RWPE1 (cell line): ENCODE results near the gene BLVRB.

Source experiments
- CTCF ChIA-PET: fragments of 350-600 bp; sonication (Branson Sonifier 250); formaldehyde crosslinking; extraction: SDS; loops from one replicate; lab custom pipeline; 2021; lab: Yijun Ruan, JAX
- POLR2A ChIA-PET: fragments of 400-600 bp; formaldehyde crosslinking; extraction: SDS; loops from one replicate; lab custom pipeline; 2020; ENCODE audit warnings: antibody characterized with exemption; ENCODE audit not compliant: low non-redundant PET; lab: Yijun Ruan, JAX
- DNase-seq: peaks from one replicate; pipeline ENCODE4 v3.0.0; 2012; ENCODE audit warnings: low spot score
- H3K27ac ChIP-seq: fragments of 450-650 bp; 2 replicates; pipeline ENCODE4 v1.5.1; 2017
- CTCF ChIP-seq: fragments of 450-650 bp; conservative IDR thresholded peaks from 2 replicates; pipeline ENCODE4 v1.5.1; 2017; ENCODE audit warnings: low read depth, mild to moderate bottlenecking

Gene BLVRB

GRCh38 chr19:40445780-40446262 lies 19.7 kb downstream of the BLVRB start:
- ChIA-PET POLR2A (no interaction called here), CTCF (interaction anchor here (0.5 to 2.0 kb wide), 3 partner anchors 25 to 175 kb away, joined by 3 to 13 read pairs (median 3); no protein-coding TSS in a partner anchor)
- peak; percentile 54 for DNase-seq
- TF ChIP-seq CTCF, result no peak
- H3K27ac ChIP-seq, result peak overlapping the region; percentile 96

- H3K27ac ChIP-seq, result peak overlapping the region; percentile 96
These were observed 20.7 kb downstream of the BLVRB start for GRCh38 chr19:40444825-40445312.

GRCh38 chr19:40444000-40444824 lies 21.3 kb downstream of the BLVRB start, which contains the start of gene SERTAD3:
SERTAD3 (minus strand) TSS chr19:40444335; CDS start chr19:40442080, 2,255 bp downstream.
- TF ChIP-seq CTCF, result no peak
- ChIA-PET CTCF (interaction anchor here (0.6 to 2.0 kb wide), 3 partner anchors 24 to 934 kb away, joined by 3 to 13 read pairs (median 3); no protein-coding TSS in a partner anchor), POLR2A (interaction anchor here (0.7 to 1.2 kb wide), 2 partner anchors 23 to 32 kb away, joined by 3 to 10 read pairs; no protein-coding TSS in a partner anchor)
- peak within 1 kb of the TSS; percentile 96 for H3K27ac ChIP-seq
- peak; percentile 98 for DNase-seq

More at GRCh38 chr19:40444825-40445312, 20.7 kb downstream of the BLVRB start:
- TF ChIP-seq CTCF, result peak; percentile 26
- ChIA-PET CTCF (interaction anchor here (0.5 to 2.0 kb wide), 4 partner anchors 24 to 243 kb away, joined by 3 to 13 read pairs (median 4); no protein-coding TSS in a partner anchor), POLR2A (no interaction called here)
- DNase-seq, result no peak

GRCh38 chr19:40443131-40443999 lies 22.2 kb downstream of the BLVRB start:
- CTCF ChIA-PET, result interaction anchor here (0.6 to 2.0 kb wide), 4 partner anchors 17 to 208 kb away, joined by 3 to 13 read pairs (median 4); partner anchors contain the start of gene SERTAD1
- TF ChIP-seq CTCF, result no peak
- peak overlapping the region; percentile 96 for H3K27ac ChIP-seq
- POLR2A ChIA-PET, result interaction anchor here (0.6 to 1.6 kb wide), 9 partner anchors 12 to 41 kb away, joined by 3 to 13 read pairs (median 4); partner anchors contain the start of gene SERTAD1
- DNase-seq, result peak; percentile 99

- POLR2A ChIA-PET, result interaction anchor here (0.6 to 1.6 kb wide), 8 partner anchors 9 to 41 kb away, joined by 3 to 13 read pairs (median 4); partner anchors contain the start of gene SERTAD1
- CTCF ChIA-PET, result interaction anchor here (0.6 to 0.9 kb wide), 2 partner anchors 17 to 22 kb away, joined by 4 to 5 read pairs; partner anchors contain the start of gene SERTAD1
- no peak for DNase-seq
- peak overlapping the region; percentile 96 for H3K27ac ChIP-seq
- no peak for TF ChIP-seq CTCF
These were observed 23.0 kb downstream of the BLVRB start for GRCh38 chr19:40442328-40443130.
